Urothelium cell line (cell line): ENCODE data around the gene GAD1.

Experiments
- DNase-seq: peaks from one replicate; pipeline ENCODE4 v3.0.0; 2011; ENCODE audit warnings: low spot score, mixed read lengths
- FAIRE-seq: peaks from 2 replicates; lab custom pipeline; 2011; peaks lifted over from hg19 to GRCh38; lab: Jason Lieb, UNC

GAD1 gene

GRCh38 chr2:170887496-170887895 is 70.8 kb downstream of the GAD1 start:
- FAIRE-seq (no peak), DNase-seq (no peak)

GRCh38 chr2:170887896-170888295 is 71.2 kb downstream of the GAD1 start:
- FAIRE-seq = no peak

GRCh38 chr2:170891893-170892292 is 75.2 kb downstream of the GAD1 start:
- DNase-seq (no peak), FAIRE-seq (no peak)

More at GRCh38 chr2:170887896-170888295, 71.2 kb downstream of the GAD1 start:
- no peak for DNase-seq

DNA sequence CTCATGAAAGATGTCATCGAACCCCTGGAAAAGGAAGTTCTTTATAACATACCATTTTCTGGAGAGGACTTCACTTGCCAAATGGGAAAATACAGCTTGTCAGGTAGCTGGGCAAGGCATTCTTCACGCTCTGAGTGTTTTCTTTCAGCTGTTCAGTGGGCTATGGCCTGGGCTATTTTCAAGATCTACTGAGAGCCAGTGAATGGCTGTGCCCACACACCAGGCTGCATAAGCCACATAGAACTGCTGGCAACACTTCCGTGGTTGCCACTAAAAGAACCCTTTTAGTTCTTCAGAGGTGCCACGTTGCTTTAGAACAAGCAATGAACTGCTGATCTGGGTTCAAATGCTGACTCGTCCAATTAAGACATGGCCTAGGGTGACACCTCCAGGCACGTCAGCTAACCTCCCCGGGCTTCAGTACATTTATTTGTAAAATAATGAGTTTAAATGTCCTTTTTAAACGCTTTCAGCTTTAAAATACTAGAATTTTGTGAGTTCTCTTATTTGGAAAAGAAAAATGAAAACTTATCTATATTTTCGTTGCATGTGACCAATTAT is 75.8 kb downstream of the GAD1 start:
- DNase-seq (no peak), FAIRE-seq (no peak)

- no peak for FAIRE-seq
- no peak for DNase-seq
These were observed 78.5 kb downstream of the GAD1 start for GRCh38 chr2:170895023-170895757.

GRCh38 chr2:170896622-170897021 is 79.9 kb downstream of the GAD1 start:
- no peak for FAIRE-seq
- DNase-seq = no peak

DNA sequence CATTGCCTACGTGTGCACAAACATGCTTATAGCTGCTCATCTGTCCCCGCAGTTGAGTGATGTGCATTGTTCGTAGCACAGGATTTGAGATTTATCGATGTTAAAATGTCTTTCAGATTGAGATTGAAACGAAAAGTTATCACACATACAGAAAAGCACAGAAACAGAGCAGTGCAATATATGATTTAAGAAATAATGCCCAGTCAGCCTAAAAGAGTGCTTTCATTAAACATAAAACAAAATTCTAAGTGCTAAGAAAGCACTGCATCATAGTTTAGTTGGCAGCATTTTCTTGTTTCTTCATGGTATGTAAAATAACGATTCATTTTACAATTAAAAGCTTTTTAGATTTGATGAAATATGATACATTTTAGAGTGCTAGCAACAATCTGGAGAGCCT is 80.4 kb downstream of the GAD1 start:
- no peak for FAIRE-seq
- DNase-seq = no peak

DNA sequence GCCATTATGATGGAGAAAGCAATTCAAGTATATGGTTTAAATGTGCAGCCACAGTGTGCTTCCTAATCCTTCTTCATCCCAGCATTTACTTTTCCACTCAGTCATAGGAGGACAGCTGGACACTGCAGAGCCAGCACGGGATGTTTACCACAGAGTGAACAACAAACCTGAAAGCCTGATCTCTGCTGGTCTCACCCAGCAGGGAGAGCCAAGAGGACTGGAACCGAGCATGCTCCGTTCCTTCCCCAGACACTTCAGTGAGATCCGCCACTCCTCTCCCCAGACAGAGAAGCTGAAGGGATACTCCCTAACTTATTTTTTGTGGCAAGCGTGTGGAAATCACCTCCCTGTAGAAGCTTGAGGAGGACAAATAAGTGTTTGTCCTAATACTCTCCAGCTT is 89.2 kb downstream of the GAD1 start:
- DNase-seq (no peak), FAIRE-seq (no peak)
